GM19452 (cell line): ENCODE results near the gene SELPLG.
A peak's percentile ranks its signal among the peaks of the same experiment; 100 is the strongest.
"Not testable (repeated sequence)": the region's sequence is repeated elsewhere in the genome, so short reads cannot be mapped to it uniquely, and the experiment has no call there.

ENCODE experiments used
- ATAC-seq: cut with Tn5 transposase; IDR thresholded peaks from one replicate; pipeline ENCODE4 v1.9.1; 2021; ENCODE audit not compliant: unreplicated experiment

Gene SELPLG

DNA sequence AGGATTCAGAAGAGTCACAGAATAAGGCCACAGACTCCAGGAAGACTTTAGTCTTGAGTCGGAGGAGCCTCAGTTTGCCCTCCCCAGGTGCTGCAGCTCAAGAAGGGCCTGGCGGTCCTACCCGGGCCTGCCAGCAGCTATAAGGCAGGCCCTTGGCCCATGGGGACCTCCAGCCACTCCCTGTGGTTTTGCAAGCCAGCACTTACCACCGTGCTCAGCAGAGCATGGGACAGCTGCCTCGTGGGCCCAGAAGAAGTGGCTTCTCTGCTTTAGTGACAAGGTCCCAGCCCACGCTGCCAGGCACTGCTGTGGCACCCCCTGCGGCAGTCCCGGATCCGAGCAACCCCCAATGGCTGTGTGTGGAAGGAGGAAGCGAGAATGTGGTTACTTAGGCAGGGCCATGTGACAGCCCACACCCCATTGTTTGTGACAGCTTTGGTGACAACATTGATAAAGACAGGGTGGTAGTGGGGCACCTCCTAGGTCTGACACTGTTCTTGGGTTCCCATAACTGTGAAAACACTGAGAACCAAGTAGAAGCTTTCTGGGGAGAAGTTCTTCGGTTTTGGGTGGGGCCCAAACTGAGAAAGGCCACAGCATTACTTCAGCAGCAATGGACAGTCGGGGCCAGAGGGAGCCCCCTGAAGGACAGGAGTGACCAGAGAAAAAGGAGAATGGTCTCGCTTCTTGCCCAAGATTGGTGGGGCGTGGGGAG lies at the start of gene SELPLG:
SELPLG (minus strand) TSS at position 361 of the 715 bp plus-strand sequence. CDS start 9,587 bp downstream, outside the sequence.
- ATAC-seq, result peak; percentile 52

GRCh38 chr12:108681317-108681716 lies 47.6 kb upstream of the SELPLG start:
- no peak for ATAC-seq

- ATAC-seq, result no peak
Measured at GRCh38 chr12:108679106-108679681, 45.5 kb upstream of the SELPLG start.

GRCh38 chr12:108678104-108678730 lies 44.5 kb upstream of the SELPLG start:
- ATAC-seq, result no peak

- no peak for ATAC-seq
Measured at GRCh38 chr12:108677381-108677780, 43.7 kb upstream of the SELPLG start.

GRCh38 chr12:108676707-108677106 lies 43.0 kb upstream of the SELPLG start:
- ATAC-seq, result no peak

DNA sequence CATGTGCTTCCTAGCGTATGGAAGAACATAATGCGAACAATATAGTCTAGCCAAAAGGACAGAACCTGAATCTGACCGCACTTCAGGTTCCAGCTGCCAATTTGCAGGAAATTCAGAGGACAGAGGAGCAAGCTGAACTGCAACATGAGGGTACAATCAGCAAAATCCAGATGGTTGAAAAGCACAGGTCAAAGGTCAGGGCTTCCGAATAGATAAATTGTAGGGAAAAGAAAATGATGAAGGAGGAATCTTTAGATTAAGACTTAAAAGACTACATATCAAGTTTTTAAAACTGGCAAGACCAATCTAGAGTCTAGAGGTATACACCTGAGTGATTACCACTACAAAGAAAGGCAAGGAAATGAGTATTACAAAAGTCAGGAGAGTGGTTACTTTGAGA lies 42.1 kb upstream of the SELPLG start:
- ATAC-seq, result no peak

- no peak for ATAC-seq
Measured at GRCh38 chr12:108672054-108672453, 38.4 kb upstream of the SELPLG start.

DNA sequence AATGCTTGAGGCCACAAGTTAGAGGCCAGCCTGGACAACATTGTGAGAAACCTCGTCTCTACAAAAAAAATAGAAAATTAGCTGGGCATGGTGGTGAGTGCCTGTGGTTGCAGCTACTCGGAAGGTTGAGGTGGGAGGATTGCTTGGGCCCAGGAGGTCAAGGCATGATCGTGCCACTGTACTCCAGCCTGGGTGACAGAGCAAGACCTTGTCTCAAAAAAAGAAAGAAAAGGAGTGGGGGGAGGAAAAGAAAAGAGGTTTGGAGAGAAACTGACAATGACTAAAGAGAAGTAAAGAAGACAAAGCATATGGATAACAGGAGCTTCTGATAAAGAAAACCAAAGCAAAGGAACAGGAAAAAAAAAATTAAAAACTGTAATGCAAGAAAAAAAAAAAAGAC lies 37.4 kb upstream of the SELPLG start:
- ATAC-seq, result no peak

GRCh38 chr12:108670066-108670631 lies 36.5 kb upstream of the SELPLG start:
- no peak for ATAC-seq

GRCh38 chr12:108668542-108668941 lies 34.8 kb upstream of the SELPLG start:
- ATAC-seq, result no peak

GRCh38 chr12:108668063-108668462 lies 34.4 kb upstream of the SELPLG start:
- ATAC-seq, result no peak

- no peak for ATAC-seq
Measured at GRCh38 chr12:108667349-108667748, 33.7 kb upstream of the SELPLG start.

DNA sequence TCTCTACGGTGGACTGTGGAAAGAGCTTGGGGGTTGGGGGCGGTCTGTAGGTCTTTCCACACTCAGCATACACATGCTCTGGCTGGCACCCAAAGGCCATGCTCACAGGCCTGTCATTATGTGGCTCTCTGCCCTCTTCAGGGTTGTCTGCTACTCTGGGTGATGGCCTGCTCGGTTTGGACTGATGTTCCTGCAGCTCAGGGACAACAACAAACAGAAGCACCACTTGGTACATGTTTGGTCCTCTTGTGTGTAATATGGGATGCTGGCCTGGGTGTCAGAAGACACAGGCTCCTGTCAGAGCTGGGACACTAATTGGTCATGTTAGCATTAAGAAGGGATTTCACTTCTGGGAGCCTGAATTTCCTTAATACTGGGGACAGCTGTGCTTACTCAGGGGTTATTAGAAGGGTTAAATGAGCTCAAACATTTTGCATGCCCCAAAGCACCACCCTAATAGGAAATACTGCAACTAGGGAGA lies 32.7 kb upstream of the SELPLG start:
- ATAC-seq, result no peak

- no peak for ATAC-seq
Measured at GRCh38 chr12:108665608-108666202, 32.0 kb upstream of the SELPLG start.

DNA sequence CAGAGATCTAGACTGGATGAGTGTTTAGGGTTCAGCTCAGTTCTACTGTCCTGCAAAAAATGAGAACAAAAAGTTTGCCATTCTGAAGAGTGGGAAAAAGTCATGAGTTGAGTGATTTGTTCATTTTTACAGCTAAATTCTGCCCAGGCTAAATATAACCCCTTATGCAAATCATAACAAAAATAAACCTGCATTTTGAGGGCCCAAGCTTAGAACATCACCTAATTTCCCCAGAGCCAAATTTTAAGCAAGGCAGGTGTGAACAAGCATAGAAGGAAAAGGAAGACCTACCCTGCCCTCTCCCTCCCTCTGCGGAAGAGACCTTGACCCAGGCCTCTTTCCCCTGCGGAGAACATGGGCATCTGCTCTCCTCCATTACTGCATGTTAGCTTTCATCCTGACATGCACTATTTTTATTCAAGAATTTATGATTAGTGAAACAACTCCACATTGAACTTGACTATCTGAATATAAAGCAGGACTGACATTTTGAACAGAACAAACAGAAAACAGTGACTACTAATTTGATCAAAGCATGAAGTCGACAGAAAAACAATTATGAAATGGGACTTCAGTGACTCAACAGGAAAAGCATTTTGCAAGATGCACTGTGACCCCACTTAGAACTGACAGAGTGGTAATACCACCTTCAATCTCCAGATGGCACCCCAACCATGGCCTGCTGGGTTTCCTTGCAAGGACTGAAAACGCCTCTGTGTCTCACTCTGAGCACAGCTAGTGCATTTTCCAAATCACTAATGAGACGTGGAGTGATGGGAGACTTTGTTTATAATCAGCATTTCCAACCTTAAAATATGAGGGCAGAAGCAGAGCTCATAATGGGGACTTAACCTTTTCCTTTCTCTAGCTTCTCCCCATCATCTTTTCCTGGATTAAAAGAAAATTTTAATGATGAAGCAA lies 30.9 kb upstream of the SELPLG start:
- ATAC-seq, result peak; percentile 72

DNA sequence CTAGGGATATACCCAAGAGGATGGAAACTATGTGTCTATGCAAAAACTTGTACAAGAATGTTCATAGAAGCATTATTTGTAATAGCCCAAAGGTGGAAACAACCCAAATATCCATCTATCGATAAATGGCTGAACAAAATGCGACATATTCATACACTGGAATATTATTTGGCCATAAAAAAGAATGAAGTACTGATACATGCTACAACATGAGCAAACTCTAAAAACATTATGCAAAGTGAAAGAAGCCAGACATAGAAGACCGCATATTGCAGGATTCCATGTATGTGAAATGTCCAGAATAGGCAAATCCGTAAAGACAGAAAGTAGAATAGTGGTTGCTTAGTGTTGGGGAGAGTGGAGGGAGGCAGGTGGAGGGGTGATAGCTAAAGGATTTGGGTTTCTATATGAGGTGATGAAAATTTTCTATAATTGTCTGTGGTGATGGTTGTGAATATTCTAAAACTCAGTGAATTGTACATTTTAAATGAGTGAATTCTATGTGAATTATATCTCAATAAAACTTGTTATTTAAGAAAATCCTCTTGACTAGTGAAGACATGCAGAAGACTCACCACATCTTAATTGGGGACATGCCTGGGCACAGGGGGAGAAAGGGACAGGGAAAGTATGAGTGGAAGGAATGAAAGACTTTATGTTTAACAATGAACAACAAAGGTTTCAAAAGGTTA lies 29.8 kb upstream of the SELPLG start:
- no peak for ATAC-seq

DNA sequence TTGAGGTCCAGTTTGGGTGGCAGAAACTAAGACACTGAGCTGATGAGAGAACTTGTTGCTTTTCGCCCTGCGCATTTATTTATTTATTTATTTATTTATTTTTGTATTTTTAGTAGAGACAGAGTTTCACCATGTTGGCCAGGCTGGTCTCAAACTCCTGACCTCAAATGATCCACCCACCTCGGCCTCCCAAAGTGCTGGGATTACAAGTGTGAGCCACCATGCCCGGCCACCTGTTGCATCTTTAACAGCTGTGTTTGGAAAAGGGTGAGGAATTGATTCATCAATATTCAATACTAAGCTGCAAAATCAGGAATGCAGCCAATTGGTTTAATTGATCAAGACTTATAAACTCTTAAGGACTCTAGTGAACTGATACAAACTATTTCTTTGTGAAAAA lies 24.4 kb upstream of the SELPLG start:
- not testable (repeated sequence) for ATAC-seq

GRCh38 chr12:108657130-108657745 lies 23.5 kb upstream of the SELPLG start:
- no peak for ATAC-seq
